WTC11 (cell line): Measurements from ENCODE around the gene EIF2A. TPM values are rescaled to one million over a fixed set of nuclear protein-coding genes. Genes with fewer than 3 reads are reported as not detected.

Experiments
- ATAC-seq: fragments of 200-7000 bp; cut with Tn5 transposase; 2 replicates; pipeline ENCODE4 v1.10.0; 2021; ENCODE audit warnings: mild to moderate bottlenecking, moderate library complexity
- CTCF ChIA-PET: fragments of 300-600 bp; sonication (Branson Sonifier 250); formaldehyde crosslinking; loops from one replicate; lab custom pipeline; 2021; ENCODE audit warnings: antibody characterized with exemption; lab: Charles Lee
- POLR2A ChIA-PET: fragments of 350-600 bp; sonication (Branson Sonifier 250); formaldehyde crosslinking; loops from one replicate; lab custom pipeline; 2021; ENCODE audit warnings: antibody characterized with exemption; lab: Charles Lee
- DNase-seq: peaks from one replicate; pipeline ENCODE4 v3.0.0; 2021; ENCODE audit warnings: low spot score
- H3K27ac Mint-ChIP-seq: 2 replicates; pipeline ENCODE4 v1.8.0; 2021; ENCODE audit warnings: mixed read lengths
- H3K27me3 Mint-ChIP-seq: 2 replicates; pipeline ENCODE4 v1.8.0; 2021; ENCODE audit warnings: low read depth, mild to moderate bottlenecking, moderate library complexity, mixed read lengths
- H3K36me3 Mint-ChIP-seq: 2 replicates; pipeline ENCODE4 v1.8.0; 2021; ENCODE audit warnings: mixed read lengths
- H3K4me1 Mint-ChIP-seq: 2 replicates; pipeline ENCODE4 v1.8.0; 2022; ENCODE audit warnings: mixed read lengths
- H3K4me3 Mint-ChIP-seq: 2 replicates; pipeline ENCODE4 v1.8.0; 2021; ENCODE audit warnings: mild to moderate bottlenecking, moderate library complexity, mixed read lengths
- H3K9me3 Mint-ChIP-seq: 2 replicates; pipeline ENCODE4 v1.8.0; 2021; ENCODE audit warnings: mixed read lengths
- ATF1 ChIP-seq: sonication (generic); formaldehyde crosslinking; IDR thresholded peaks from 2 replicates; pipeline ENCODE4 v1.8.1; 2023; ENCODE audit warnings: mild to moderate bottlenecking, moderate library complexity, missing genetic modification reagents
- ELF4 ChIP-seq: sonication (generic); formaldehyde crosslinking; IDR thresholded peaks from 2 replicates; pipeline ENCODE4 v1.8.1; 2022; ENCODE audit warnings: low read depth, mild to moderate bottlenecking, moderate library complexity, missing genetic modification reagents
- FOXJ3 ChIP-seq: sonication (generic); formaldehyde crosslinking; IDR thresholded peaks from 2 replicates; pipeline ENCODE4 v1.9.0; 2021; ENCODE audit warnings: missing genetic modification reagents, mild to moderate bottlenecking, borderline replicate concordance
- GRHL2 ChIP-seq: fragments of 250-450 bp; sonication (Bioruptor Pico); IDR thresholded peaks from 2 replicates; pipeline ENCODE4 v1.8.0; 2022; ENCODE audit warnings: mild to moderate bottlenecking, moderate library complexity; ENCODE audit not compliant: insufficient replicate concordance, severe bottlenecking
- IRF2 ChIP-seq: sonication (generic); formaldehyde crosslinking; IDR thresholded peaks from 2 replicates; pipeline ENCODE4 v1.8.0; 2022; ENCODE audit warnings: low read depth, missing genetic modification reagents, borderline replicate concordance
- JAZF1 ChIP-seq: fragments of 250-450 bp; sonication (Bioruptor Pico); IDR thresholded peaks from 2 replicates; pipeline ENCODE4 v1.9.0; 2021; ENCODE audit warnings: moderate library complexity, mild to moderate bottlenecking, inconsistent platforms
- JUN ChIP-seq: sonication (generic); formaldehyde crosslinking; IDR thresholded peaks from 2 replicates; pipeline ENCODE4 v1.8.0; 2023; ENCODE audit warnings: mild to moderate bottlenecking, missing genetic modification reagents
- MYBL2 ChIP-seq: sonication (generic); formaldehyde crosslinking; IDR thresholded peaks from 2 replicates; pipeline ENCODE4 v1.8.1; 2023; ENCODE audit warnings: mild to moderate bottlenecking, moderate library complexity, missing genetic modification reagents
- NFE2L1 ChIP-seq: sonication (generic); formaldehyde crosslinking; IDR thresholded peaks from 2 replicates; pipeline ENCODE4 v1.8.1; 2023; ENCODE audit warnings: missing genetic modification reagents
- PRRX2 ChIP-seq: fragments of 250-450 bp; sonication (Bioruptor Pico); IDR thresholded peaks from 2 replicates; pipeline ENCODE4 v1.8.0; 2021; ENCODE audit warnings: mild to moderate bottlenecking
- RORB ChIP-seq: fragments of 250-450 bp; sonication (Bioruptor Pico); IDR thresholded peaks from 2 replicates; pipeline ENCODE4 v1.9.0; 2021; ENCODE audit warnings: mild to moderate bottlenecking
- SMAD3 ChIP-seq: sonication (generic); formaldehyde crosslinking; IDR thresholded peaks from 2 replicates; pipeline ENCODE4 v1.8.0; 2022; ENCODE audit warnings: missing genetic modification reagents, mild to moderate bottlenecking, borderline replicate concordance
- SMAD4 ChIP-seq: sonication (generic); formaldehyde crosslinking; IDR thresholded peaks from 2 replicates; pipeline ENCODE4 v1.8.0; 2022; ENCODE audit warnings: mild to moderate bottlenecking, missing genetic modification reagents
- TCF7 ChIP-seq: sonication (generic); formaldehyde crosslinking; IDR thresholded peaks from 2 replicates; pipeline ENCODE4 v1.8.0; 2022; ENCODE audit warnings: mild to moderate bottlenecking, low read depth, missing genetic modification reagents, moderate library complexity
- TEAD4 ChIP-seq: sonication (generic); formaldehyde crosslinking; IDR thresholded peaks from 2 replicates; pipeline ENCODE4 v1.8.0; 2022; ENCODE audit warnings: mild to moderate bottlenecking, missing genetic modification reagents
- ZNF138 ChIP-seq: sonication (generic); formaldehyde crosslinking; conservative IDR thresholded peaks from 2 replicates; pipeline ENCODE4 v1.8.1; 2022; ENCODE audit warnings: mild to moderate bottlenecking, moderate library complexity, missing genetic modification reagents
- ZNF219 ChIP-seq: sonication (generic); formaldehyde crosslinking; IDR thresholded peaks from 2 replicates; pipeline ENCODE4 v1.8.0; 2023; ENCODE audit warnings: missing genetic modification reagents, mild to moderate bottlenecking, borderline replicate concordance
- ZNF263 ChIP-seq: sonication (generic); formaldehyde crosslinking; IDR thresholded peaks from 2 replicates; pipeline ENCODE4 v1.8.1; 2022; ENCODE audit warnings: low read depth, mild to moderate bottlenecking, moderate library complexity, missing genetic modification reagents
- ZNF671 ChIP-seq: fragments of 250-450 bp; sonication (Bioruptor Pico); IDR thresholded peaks from 2 replicates; pipeline ENCODE4 v1.8.0; 2021; ENCODE audit warnings: mild to moderate bottlenecking
- total RNA-seq: library from RNA; stranded (reverse); gene quantifications from 3 replicates; pipeline ENCODE4 v1.2.3, GENCODE V29; 2021
- TF ChIP-seq, protein P1 (sequence below): sonication (generic); formaldehyde crosslinking; conservative IDR thresholded peaks from 2 replicates; pipeline ENCODE4 v1.8.1; 2022; ENCODE audit warnings: mild to moderate bottlenecking, missing genetic modification reagents
- TF ChIP-seq, protein P2 (sequence below): sonication (generic); formaldehyde crosslinking; IDR thresholded peaks from 2 replicates; pipeline ENCODE4 v1.8.1; 2023; ENCODE audit warnings: mild to moderate bottlenecking, missing genetic modification reagents
- TF ChIP-seq, protein P3 (sequence below): sonication (generic); formaldehyde crosslinking; IDR thresholded peaks from 2 replicates; pipeline ENCODE4 v1.8.1; 2022; ENCODE audit warnings: mild to moderate bottlenecking, missing genetic modification reagents, moderate library complexity, borderline replicate concordance
- TF ChIP-seq, protein P4 (sequence below): sonication (generic); formaldehyde crosslinking; conservative IDR thresholded peaks from 2 replicates; pipeline ENCODE4 v1.8.1; 2023; ENCODE audit warnings: mild to moderate bottlenecking, low read depth, missing genetic modification reagents, moderate library complexity
- TF ChIP-seq, protein P5 (sequence below): fragments of 250-450 bp; sonication (Bioruptor Pico); IDR thresholded peaks from 2 replicates; pipeline ENCODE4 v1.8.0; 2021; ENCODE audit warnings: mild to moderate bottlenecking
- TF ChIP-seq, protein P6 (sequence below): sonication (generic); formaldehyde crosslinking; IDR thresholded peaks from 2 replicates; pipeline ENCODE4 v1.8.0; 2022; ENCODE audit warnings: mild to moderate bottlenecking, missing genetic modification reagents
- TF ChIP-seq, protein P7 (sequence below): sonication (generic); formaldehyde crosslinking; IDR thresholded peaks from 2 replicates; pipeline ENCODE4 v1.8.1; 2023; ENCODE audit warnings: mild to moderate bottlenecking, missing genetic modification reagents, moderate library complexity

The EIF2A gene
- total RNA-seq, 1 experiment from 2014 or later = 88.4 TPM

DNA sequence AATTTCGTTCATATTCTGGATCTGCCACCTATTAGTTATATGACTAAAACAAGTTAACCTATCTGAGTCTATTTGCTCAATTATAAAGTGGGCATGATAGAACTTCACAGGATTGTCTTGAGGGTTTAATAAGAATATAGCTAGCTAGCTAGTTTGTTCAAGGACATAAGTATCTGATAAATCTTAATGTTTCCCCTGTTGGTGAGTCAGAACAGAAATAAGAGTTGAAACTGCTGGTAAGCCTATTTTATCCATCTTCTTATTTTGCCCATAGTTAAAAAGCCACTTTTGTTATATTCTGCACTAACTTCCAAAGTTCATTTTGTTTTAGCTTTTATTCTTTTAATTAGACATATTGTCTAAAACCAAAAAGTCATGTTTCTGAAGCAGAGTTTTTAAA, 65.9 kb downstream of the EIF2A start:
- Mint-ChIP-seq H3K27ac (no peak overlapping the region), H3K27me3 (no peaks in the 10 kb centered on the region), H3K4me3 (no peak overlapping the region), H3K9me3 (peaks cover 9% of the 10 kb centered on the region), H3K4me1 (peaks cover 21% of the 10 kb centered on the region), H3K36me3 (peaks cover 33% of the 10 kb centered on the region)
- POLR2A ChIA-PET = interaction anchor here (1.8 kb wide), 1 partner anchor 10 kb away, joined by 6 read pairs; the partner anchor contains the start of gene SELENOT
- CTCF ChIA-PET = no interaction called here
- DNase-seq (no peak), ATAC-seq (no peak)
- TF ChIP-seq, protein P1, sequence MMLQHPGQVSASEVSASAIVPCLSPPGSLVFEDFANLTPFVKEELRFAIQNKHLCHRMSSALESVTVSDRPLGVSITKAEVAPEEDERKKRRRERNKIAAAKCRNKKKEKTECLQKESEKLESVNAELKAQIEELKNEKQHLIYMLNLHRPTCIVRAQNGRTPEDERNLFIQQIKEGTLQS (CRISPR knock-in tag) = no peak
- no peak for TF ChIP-seq ZNF263 (CRISPR knock-in tag)
- TF ChIP-seq ZNF219 (CRISPR knock-in tag) = no peak
- TF ChIP-seq PRRX2 = no peak
- TF ChIP-seq, protein P2, sequence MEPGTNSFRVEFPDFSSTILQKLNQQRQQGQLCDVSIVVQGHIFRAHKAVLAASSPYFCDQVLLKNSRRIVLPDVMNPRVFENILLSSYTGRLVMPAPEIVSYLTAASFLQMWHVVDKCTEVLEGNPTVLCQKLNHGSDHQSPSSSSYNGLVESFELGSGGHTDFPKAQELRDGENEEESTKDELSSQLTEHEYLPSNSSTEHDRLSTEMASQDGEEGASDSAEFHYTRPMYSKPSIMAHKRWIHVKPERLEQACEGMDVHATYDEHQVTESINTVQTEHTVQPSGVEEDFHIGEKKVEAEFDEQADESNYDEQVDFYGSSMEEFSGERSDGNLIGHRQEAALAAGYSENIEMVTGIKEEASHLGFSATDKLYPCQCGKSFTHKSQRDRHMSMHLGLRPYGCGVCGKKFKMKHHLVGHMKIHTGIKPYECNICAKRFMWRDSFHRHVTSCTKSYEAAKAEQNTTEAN (CRISPR knock-in tag) = no peak
- TF ChIP-seq JAZF1 (CRISPR knock-in tag) = no peak
- TF ChIP-seq, protein P3, sequence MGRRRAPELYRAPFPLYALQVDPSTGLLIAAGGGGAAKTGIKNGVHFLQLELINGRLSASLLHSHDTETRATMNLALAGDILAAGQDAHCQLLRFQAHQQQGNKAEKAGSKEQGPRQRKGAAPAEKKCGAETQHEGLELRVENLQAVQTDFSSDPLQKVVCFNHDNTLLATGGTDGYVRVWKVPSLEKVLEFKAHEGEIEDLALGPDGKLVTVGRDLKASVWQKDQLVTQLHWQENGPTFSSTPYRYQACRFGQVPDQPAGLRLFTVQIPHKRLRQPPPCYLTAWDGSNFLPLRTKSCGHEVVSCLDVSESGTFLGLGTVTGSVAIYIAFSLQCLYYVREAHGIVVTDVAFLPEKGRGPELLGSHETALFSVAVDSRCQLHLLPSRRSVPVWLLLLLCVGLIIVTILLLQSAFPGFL (CRISPR knock-in tag) = no peak
- no peak for TF ChIP-seq JUN (CRISPR knock-in tag)
- no peak for TF ChIP-seq IRF2 (CRISPR knock-in tag)
- no peak for TF ChIP-seq ATF1 (CRISPR knock-in tag)
- TF ChIP-seq, protein P4, sequence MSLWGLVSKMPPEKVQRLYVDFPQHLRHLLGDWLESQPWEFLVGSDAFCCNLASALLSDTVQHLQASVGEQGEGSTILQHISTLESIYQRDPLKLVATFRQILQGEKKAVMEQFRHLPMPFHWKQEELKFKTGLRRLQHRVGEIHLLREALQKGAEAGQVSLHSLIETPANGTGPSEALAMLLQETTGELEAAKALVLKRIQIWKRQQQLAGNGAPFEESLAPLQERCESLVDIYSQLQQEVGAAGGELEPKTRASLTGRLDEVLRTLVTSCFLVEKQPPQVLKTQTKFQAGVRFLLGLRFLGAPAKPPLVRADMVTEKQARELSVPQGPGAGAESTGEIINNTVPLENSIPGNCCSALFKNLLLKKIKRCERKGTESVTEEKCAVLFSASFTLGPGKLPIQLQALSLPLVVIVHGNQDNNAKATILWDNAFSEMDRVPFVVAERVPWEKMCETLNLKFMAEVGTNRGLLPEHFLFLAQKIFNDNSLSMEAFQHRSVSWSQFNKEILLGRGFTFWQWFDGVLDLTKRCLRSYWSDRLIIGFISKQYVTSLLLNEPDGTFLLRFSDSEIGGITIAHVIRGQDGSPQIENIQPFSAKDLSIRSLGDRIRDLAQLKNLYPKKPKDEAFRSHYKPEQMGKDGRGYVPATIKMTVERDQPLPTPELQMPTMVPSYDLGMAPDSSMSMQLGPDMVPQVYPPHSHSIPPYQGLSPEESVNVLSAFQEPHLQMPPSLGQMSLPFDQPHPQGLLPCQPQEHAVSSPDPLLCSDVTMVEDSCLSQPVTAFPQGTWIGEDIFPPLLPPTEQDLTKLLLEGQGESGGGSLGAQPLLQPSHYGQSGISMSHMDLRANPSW (CRISPR knock-in tag) = no peak
- no peak for TF ChIP-seq RORB (CRISPR knock-in tag)
- TF ChIP-seq TEAD4 = no peak
- no peak for TF ChIP-seq NFE2L1 (CRISPR knock-in tag)
- no peak for TF ChIP-seq TCF7 (CRISPR knock-in tag)
- TF ChIP-seq GRHL2 (CRISPR knock-in tag) = no peak
- no peak for TF ChIP-seq ELF4 (CRISPR knock-in tag)

DNA sequence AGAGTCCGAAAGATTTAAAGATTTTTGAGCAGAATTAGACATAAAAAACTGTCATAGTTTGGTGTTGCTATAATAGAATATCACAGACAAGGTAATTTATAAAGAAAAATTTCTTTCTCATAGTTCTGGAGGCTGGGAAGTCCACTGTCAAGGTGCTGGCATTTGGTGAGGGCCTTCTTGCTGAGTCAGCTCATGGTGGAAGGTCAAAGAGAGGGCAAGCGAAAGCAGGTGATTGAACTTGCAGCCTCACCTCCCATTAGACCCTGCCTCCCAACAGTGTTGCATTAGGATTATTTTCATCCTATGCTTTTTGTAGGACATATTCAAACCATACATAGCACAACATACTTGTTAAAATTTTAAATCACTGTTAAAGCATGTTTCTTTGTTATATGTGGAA, 66.4 kb downstream of the EIF2A start:
- peaks cover 34% of the 10 kb centered on the region for H3K36me3 Mint-ChIP-seq
- CTCF ChIA-PET = no interaction called here
- H3K27ac Mint-ChIP-seq = peak overlapping the region; percentile 51; the same call in 1 of the 2 replicates
- no peaks in the 10 kb centered on the region for H3K27me3 Mint-ChIP-seq
- H3K9me3 Mint-ChIP-seq = peaks cover 9% of the 10 kb centered on the region
- peaks cover 16% of the 10 kb centered on the region for H3K4me1 Mint-ChIP-seq
- POLR2A ChIA-PET = interaction anchor here (0.7 kb wide), 1 partner anchor 13 kb away, joined by 3 read pairs; no protein-coding TSS in a partner anchor
- H3K4me3 Mint-ChIP-seq = no peak overlapping the region
- DNase-seq = no peak
- 0 out of 2 replicates have a peak, but pooled peaks have one; percentile 30 for ATAC-seq
- TF ChIP-seq ZNF138 = no peak
- no peak for TF ChIP-seq ZNF671 (CRISPR knock-in tag)
- TF ChIP-seq FOXJ3 (CRISPR knock-in tag) = no peak
- no peak for TF ChIP-seq MYBL2 (CRISPR knock-in tag)
- TF ChIP-seq SMAD4 (CRISPR knock-in tag) = no peak
- TF ChIP-seq, protein P5, sequence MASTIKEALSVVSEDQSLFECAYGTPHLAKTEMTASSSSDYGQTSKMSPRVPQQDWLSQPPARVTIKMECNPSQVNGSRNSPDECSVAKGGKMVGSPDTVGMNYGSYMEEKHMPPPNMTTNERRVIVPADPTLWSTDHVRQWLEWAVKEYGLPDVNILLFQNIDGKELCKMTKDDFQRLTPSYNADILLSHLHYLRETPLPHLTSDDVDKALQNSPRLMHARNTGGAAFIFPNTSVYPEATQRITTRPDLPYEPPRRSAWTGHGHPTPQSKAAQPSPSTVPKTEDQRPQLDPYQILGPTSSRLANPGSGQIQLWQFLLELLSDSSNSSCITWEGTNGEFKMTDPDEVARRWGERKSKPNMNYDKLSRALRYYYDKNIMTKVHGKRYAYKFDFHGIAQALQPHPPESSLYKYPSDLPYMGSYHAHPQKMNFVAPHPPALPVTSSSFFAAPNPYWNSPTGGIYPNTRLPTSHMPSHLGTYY (CRISPR knock-in tag) = no peak
- TF ChIP-seq, protein P6, sequence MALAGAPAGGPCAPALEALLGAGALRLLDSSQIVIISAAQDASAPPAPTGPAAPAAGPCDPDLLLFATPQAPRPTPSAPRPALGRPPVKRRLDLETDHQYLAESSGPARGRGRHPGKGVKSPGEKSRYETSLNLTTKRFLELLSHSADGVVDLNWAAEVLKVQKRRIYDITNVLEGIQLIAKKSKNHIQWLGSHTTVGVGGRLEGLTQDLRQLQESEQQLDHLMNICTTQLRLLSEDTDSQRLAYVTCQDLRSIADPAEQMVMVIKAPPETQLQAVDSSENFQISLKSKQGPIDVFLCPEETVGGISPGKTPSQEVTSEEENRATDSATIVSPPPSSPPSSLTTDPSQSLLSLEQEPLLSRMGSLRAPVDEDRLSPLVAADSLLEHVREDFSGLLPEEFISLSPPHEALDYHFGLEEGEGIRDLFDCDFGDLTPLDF (CRISPR knock-in tag) = no peak
- no peak for TF ChIP-seq SMAD3 (CRISPR knock-in tag)
- TF ChIP-seq, protein P7, sequence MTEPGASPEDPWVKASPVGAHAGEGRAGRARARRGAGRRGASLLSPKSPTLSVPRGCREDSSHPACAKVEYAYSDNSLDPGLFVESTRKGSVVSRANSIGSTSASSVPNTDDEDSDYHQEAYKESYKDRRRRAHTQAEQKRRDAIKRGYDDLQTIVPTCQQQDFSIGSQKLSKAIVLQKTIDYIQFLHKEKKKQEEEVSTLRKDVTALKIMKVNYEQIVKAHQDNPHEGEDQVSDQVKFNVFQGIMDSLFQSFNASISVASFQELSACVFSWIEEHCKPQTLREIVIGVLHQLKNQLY = no peak
